ENCODE results near the gene GPR39. TPM values are rescaled to one million over a fixed set of nuclear protein-coding genes. Genes with fewer than 3 reads are reported as not detected.

Gene GPR39
- total RNA-seq, 1 donor from 2014 or later = not detected

DNA sequence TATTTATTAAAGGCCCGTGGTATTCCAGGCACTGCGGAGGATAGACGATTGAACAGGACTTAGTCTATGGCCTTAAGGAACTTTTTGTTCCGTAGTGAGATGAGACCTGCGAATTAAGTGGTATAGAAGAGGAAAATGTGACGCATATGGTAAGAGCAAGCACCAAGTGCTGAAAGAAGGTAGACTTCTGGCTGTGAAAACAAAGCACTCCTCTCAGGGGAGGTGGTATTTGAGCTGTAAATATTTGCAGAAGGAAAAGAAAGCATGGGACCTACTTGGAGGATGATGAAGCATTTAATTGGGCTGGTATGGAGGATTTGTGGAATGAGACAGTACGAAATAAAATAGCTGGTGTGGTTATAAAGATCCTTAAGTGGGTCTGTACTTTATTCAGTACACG lies 62.5 kb downstream of the GPR39 start:
- no peak overlapping the region for H3K4me3 ChIP-seq
- intact Hi-C loops (cut with DNase I) = no loop called here
- no peaks in the 10 kb centered on the region for H3K27me3 ChIP-seq
- no peak overlapping the region for H3K27ac ChIP-seq
- no peaks in the 10 kb centered on the region for H3K9me3 ChIP-seq
- H3K4me1 ChIP-seq = no peaks in the 10 kb centered on the region
- TF ChIP-seq POLR2A (IDR thresholded peaks at IDR 0.05) = no peak
- no peak for TF ChIP-seq POLR2AphosphoS5 (IDR thresholded peaks at IDR 0.05; ENCODE audit: insufficient read depth in 1 of 2, low read depth in 1 of 2)
- TF ChIP-seq, protein P1, sequence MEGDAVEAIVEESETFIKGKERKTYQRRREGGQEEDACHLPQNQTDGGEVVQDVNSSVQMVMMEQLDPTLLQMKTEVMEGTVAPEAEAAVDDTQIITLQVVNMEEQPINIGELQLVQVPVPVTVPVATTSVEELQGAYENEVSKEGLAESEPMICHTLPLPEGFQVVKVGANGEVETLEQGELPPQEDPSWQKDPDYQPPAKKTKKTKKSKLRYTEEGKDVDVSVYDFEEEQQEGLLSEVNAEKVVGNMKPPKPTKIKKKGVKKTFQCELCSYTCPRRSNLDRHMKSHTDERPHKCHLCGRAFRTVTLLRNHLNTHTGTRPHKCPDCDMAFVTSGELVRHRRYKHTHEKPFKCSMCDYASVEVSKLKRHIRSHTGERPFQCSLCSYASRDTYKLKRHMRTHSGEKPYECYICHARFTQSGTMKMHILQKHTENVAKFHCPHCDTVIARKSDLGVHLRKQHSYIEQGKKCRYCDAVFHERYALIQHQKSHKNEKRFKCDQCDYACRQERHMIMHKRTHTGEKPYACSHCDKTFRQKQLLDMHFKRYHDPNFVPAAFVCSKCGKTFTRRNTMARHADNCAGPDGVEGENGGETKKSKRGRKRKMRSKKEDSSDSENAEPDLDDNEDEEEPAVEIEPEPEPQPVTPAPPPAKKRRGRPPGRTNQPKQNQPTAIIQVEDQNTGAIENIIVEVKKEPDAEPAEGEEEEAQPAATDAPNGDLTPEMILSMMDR (IDR thresholded peaks at IDR 0.05) = no peak
- H3K36me3 ChIP-seq = no peaks in the 10 kb centered on the region
- no peak for DNase-seq (ENCODE audit: extremely low spot score in 2 of 2)

GRCh38 chr2:132482821-132483220 lies 66.2 kb downstream of the GPR39 start:
- H3K4me3 ChIP-seq = no peak overlapping the region
- intact Hi-C loops (cut with DNase I) = no loop called here
- no peaks in the 10 kb centered on the region for H3K9me3 ChIP-seq
- no peak overlapping the region for H3K27ac ChIP-seq
- TF ChIP-seq, protein P1 (IDR thresholded peaks at IDR 0.05) = no peak
- TF ChIP-seq POLR2A (IDR thresholded peaks at IDR 0.05) = no peak
- TF ChIP-seq POLR2AphosphoS5 (IDR thresholded peaks at IDR 0.05; ENCODE audit: insufficient read depth in 1 of 2, low read depth in 1 of 2) = no peak
- no peak for DNase-seq (ENCODE audit: extremely low spot score in 2 of 2)
- H3K36me3 ChIP-seq = no peaks in the 10 kb centered on the region
- H3K27me3 ChIP-seq = no peaks in the 10 kb centered on the region
- no peaks in the 10 kb centered on the region for H3K4me1 ChIP-seq

- H3K36me3 ChIP-seq = no peaks in the 10 kb centered on the region
These were observed 67.5 kb downstream of the GPR39 start for GRCh38 chr2:132484144-132484543.

GRCh38 chr2:132488491-132488890 lies 71.9 kb downstream of the GPR39 start:
- H3K9me3 ChIP-seq = no peaks in the 10 kb centered on the region
- H3K4me1 ChIP-seq = no peaks in the 10 kb centered on the region
- H3K4me3 ChIP-seq = no peak overlapping the region
- TF ChIP-seq POLR2A (IDR thresholded peaks at IDR 0.05) (no peak), POLR2AphosphoS5 (IDR thresholded peaks at IDR 0.05; ENCODE audit: insufficient read depth in 1 of 2, low read depth in 1 of 2) (no peak)
- TF ChIP-seq, protein P1 (IDR thresholded peaks at IDR 0.05) = no peak
- DNase-seq (ENCODE audit: extremely low spot score in 2 of 2) = no peak
- no peaks in the 10 kb centered on the region for H3K27me3 ChIP-seq
- H3K36me3 ChIP-seq = no peaks in the 10 kb centered on the region
- intact Hi-C loops (cut with DNase I) = no loop called here
- H3K27ac ChIP-seq = no peak overlapping the region

More at GRCh38 chr2:132484144-132484543, 67.5 kb downstream of the GPR39 start:
- Histone ChIP-seq H3K9me3 (no peaks in the 10 kb centered on the region), H3K27me3 (no peaks in the 10 kb centered on the region), H3K4me1 (no peaks in the 10 kb centered on the region), H3K4me3 (no peak overlapping the region), H3K27ac (no peak overlapping the region)
- TF ChIP-seq POLR2A (IDR thresholded peaks at IDR 0.05) (no peak), POLR2AphosphoS5 (IDR thresholded peaks at IDR 0.05; ENCODE audit: insufficient read depth in 1 of 2, low read depth in 1 of 2) (no peak)
- TF ChIP-seq, protein P1 (IDR thresholded peaks at IDR 0.05) = no peak
- no peak for DNase-seq (ENCODE audit: extremely low spot score in 2 of 2)
- intact Hi-C loops (cut with DNase I) = no loop called here

- Histone ChIP-seq H3K4me1 (no peaks in the 10 kb centered on the region), H3K27ac (no peak overlapping the region), H3K9me3 (no peaks in the 10 kb centered on the region), H3K4me3 (no peak overlapping the region), H3K27me3 (no peaks in the 10 kb centered on the region), H3K36me3 (no peaks in the 10 kb centered on the region)
- TF ChIP-seq POLR2A (IDR thresholded peaks at IDR 0.05) (no peak), POLR2AphosphoS5 (IDR thresholded peaks at IDR 0.05; ENCODE audit: insufficient read depth in 1 of 2, low read depth in 1 of 2) (no peak)
- TF ChIP-seq, protein P1 (IDR thresholded peaks at IDR 0.05) = no peak
- no peak for DNase-seq (ENCODE audit: extremely low spot score in 2 of 2)
- intact Hi-C loops (cut with DNase I) = no loop called here
These were observed 72.5 kb downstream of the GPR39 start for GRCh38 chr2:132489150-132489549.

All from vagina (tissue), 2 donors.